Tibial nerve (tissue), 4 donors: Measurements from ENCODE around the gene TRAPPC4. TPM values are rescaled to one million over a fixed set of nuclear protein-coding genes. Genes with fewer than 3 reads are reported as not detected.

Experiments used
- DNase-seq, 2 donors: peaks; one replicate each; pipeline ENCODE4 v3.0.0-alpha.2; 2019; ENCODE audit warnings: low spot score in 2 of 2
- H3K27ac ChIP-seq, 4 donors: fragments of 200-600 bp; sonication (generic) in 3 of 4; one replicate each; pipeline ENCODE4 v1.5.1; 2017 to 2019; ENCODE audit warnings: mild to moderate bottlenecking in 1 of 4
- H3K27me3 ChIP-seq, 2 donors: fragments of 200-600 bp; sonication (generic) in 1 of 2; one replicate each; pipeline versions ENCODE4 v1.5.1 to v1.6.0; 2017 to 2019
- H3K36me3 ChIP-seq, 3 donors: fragments of 200-600 bp; sonication (generic); one replicate each; pipeline ENCODE4 v1.5.1; 2018 to 2019
- H3K4me1 ChIP-seq, 4 donors: fragments of 200-600 bp; sonication (generic) in 3 of 4; one replicate each; pipeline ENCODE4 v1.5.1; 2017 to 2019
- H3K4me3 ChIP-seq, 4 donors: fragments of 200-600 bp; sonication (generic) in 3 of 4; one replicate each; pipeline ENCODE4 v1.5.1; 2017 to 2019; ENCODE audit warnings: mild to moderate bottlenecking in 1 of 4, moderate library complexity in 1 of 4
- H3K9me3 ChIP-seq, 4 donors: fragments of 200-600 bp; sonication (generic) in 3 of 4; one replicate each; pipeline ENCODE4 v1.5.1; 2017 to 2019
- EP300 ChIP-seq, 2 donors: sonication (generic); formaldehyde crosslinking; IDR thresholded peaks; one replicate each; pipeline ENCODE4 v1.6.1; 2017; ENCODE audit warnings: antibody characterized with exemption in 2 of 2, mild to moderate bottlenecking in 1 of 2
- POLR2A ChIP-seq, 2 donors: fragments of 450-650 bp; IDR thresholded peaks; one replicate each; pipeline ENCODE4 v1.6.1; 2017; ENCODE audit warnings: antibody characterized with exemption in 2 of 2, mild to moderate bottlenecking in 2 of 2, moderate library complexity in 2 of 2
- WGBS, 2 donors: methylation state at CpG; one replicate each; pipeline ENCODE4 v1.1.5; 2018; 5-methylcytosine and 5-hydroxymethylcytosine counted together
- total RNA-seq, 4 donors: library from RNA; depleted of rRNA; stranded (reverse); fragments of >200 nt; gene quantifications; one replicate each; pipeline ENCODE4 v1.1.0, GENCODE V29; 2016
- TF ChIP-seq, protein P1 (sequence below), 5 experiments: fragments of 200-600 bp in 3 of 5; fragments of 450-650 bp in 2 of 5; sonication (generic) in 3 of 5; IDR thresholded peaks; one replicate each; pipeline ENCODE4 v1.5.1; 2016 to 2019; ENCODE audit warnings: antibody characterized with exemption in 5 of 5, mild to moderate bottlenecking in 3 of 5, moderate library complexity in 2 of 5

The TRAPPC4 gene
- total RNA-seq, 4 donors from 2014 or later: 64.7 to 92.0 (median 81.8) TPM

DNA sequence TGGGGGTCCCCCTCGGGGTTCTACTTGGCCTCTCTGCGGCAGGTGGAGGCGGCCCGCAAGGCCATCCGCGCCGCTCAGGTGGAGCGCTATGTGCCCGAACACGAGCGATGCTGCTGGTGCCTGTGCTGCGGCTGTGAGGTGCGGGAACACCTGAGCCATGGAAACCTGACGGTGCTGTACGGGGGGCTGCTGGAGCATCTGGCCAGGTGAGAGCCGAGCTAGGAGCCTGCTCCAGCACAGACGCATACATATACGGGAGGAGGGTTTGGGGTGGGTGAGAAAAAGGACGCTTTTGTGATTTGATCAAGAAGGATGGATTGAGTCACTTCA, 20.2 kb upstream of the TRAPPC4 start:
- no peaks in the 10 kb centered on the region for H3K27me3 ChIP-seq
- H3K36me3 ChIP-seq: peaks cover 0 to 43% (median 9%) of the 10 kb centered on the region in 3 donors
- WGBS, 2 donors: 1 to 2% methylated on average over 15 to 19 of the region's 19 CpGs
- no peak for TF ChIP-seq POLR2A (IDR thresholded peaks at IDR 0.05)
- TF ChIP-seq EP300 (IDR thresholded peaks at IDR 0.05): no peak
- TF ChIP-seq, protein P1, sequence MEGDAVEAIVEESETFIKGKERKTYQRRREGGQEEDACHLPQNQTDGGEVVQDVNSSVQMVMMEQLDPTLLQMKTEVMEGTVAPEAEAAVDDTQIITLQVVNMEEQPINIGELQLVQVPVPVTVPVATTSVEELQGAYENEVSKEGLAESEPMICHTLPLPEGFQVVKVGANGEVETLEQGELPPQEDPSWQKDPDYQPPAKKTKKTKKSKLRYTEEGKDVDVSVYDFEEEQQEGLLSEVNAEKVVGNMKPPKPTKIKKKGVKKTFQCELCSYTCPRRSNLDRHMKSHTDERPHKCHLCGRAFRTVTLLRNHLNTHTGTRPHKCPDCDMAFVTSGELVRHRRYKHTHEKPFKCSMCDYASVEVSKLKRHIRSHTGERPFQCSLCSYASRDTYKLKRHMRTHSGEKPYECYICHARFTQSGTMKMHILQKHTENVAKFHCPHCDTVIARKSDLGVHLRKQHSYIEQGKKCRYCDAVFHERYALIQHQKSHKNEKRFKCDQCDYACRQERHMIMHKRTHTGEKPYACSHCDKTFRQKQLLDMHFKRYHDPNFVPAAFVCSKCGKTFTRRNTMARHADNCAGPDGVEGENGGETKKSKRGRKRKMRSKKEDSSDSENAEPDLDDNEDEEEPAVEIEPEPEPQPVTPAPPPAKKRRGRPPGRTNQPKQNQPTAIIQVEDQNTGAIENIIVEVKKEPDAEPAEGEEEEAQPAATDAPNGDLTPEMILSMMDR (IDR thresholded peaks at IDR 0.05): no peak
- no peak for DNase-seq
- H3K4me3 ChIP-seq: peak overlapping the region; percentile 83 to 96 (median 92)
- no peaks in the 10 kb centered on the region for H3K9me3 ChIP-seq
- peak overlapping the region; percentile 76 to 92 (median 84) for H3K27ac ChIP-seq
- peaks cover 0 to 34% (median 20%) of the 10 kb centered on the region in 4 donors for H3K4me1 ChIP-seq

DNA sequence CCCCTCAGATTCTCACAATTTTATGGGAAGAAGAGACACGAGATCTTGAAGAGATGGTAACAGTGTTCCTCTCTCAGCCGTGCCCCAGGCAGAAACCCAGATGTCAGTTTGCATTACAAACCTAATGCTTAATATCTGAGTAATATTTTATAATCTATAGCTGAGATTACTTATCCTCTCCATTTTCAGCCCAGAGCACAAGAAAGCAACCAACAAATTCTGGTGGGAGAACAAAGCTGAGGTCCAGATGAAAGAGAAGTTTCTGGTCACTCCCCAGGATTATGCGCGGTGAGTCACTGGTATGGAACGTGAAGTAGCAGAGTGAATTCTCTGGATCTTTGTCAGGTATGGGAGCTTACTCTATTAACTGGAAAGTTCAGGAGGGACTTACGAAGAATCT, 19.7 kb upstream of the TRAPPC4 start:
- TF ChIP-seq EP300 (IDR thresholded peaks at IDR 0.05) (no peak), POLR2A (IDR thresholded peaks at IDR 0.05) (no peak)
- TF ChIP-seq, protein P1 (IDR thresholded peaks at IDR 0.05): no peak
- Histone ChIP-seq H3K4me1 (peaks cover 0 to 34% (median 20%) of the 10 kb centered on the region in 4 donors), H3K9me3 (no peaks in the 10 kb centered on the region), H3K27ac (peak overlapping the region in 3 of 4 donors; percentile 80 to 92 (median 89)), H3K27me3 (no peaks in the 10 kb centered on the region), H3K4me3 (peak overlapping the region; percentile 83 to 96 (median 92)), H3K36me3 (peaks cover 0 to 48% (median 9%) of the 10 kb centered on the region in 3 donors)
- 48 to 53% methylated on average over 6 of the region's 6 CpGs for WGBS, 2 donors
- DNase-seq: no peak

DNA sequence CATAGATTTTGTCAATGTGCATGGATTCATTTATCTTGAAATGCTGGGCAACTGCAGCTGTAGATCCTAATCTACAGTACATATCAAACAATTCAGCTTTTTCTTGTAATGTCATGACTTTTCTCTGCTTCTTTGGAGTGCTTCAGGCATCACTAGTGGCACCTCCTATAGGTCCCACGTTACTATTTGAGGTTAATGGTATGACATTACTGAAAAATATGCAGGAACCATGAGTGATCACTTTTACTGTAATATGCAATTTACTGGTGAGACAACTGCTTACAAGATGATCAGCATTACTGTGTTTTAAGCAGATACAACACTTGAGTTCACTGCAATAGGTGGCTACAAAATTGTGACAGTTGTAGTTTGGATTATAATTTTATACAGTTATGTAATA, 17.7 kb upstream of the TRAPPC4 start:
- Histone ChIP-seq H3K27me3 (no peaks in the 10 kb centered on the region), H3K27ac (no peak overlapping the region), H3K4me3 (no peak overlapping the region), H3K9me3 (no peaks in the 10 kb centered on the region), H3K4me1 (peaks cover 0 to 34% (median 20%) of the 10 kb centered on the region in 4 donors), H3K36me3 (peaks cover 0 to 67% (median 9%) of the 10 kb centered on the region in 3 donors)
- no peak for TF ChIP-seq POLR2A (IDR thresholded peaks at IDR 0.05)
- TF ChIP-seq, protein P1 (IDR thresholded peaks at IDR 0.05): no peak
- no peak for TF ChIP-seq EP300 (IDR thresholded peaks at IDR 0.05)
- WGBS, 2 donors: 38 to 43% methylated on average over 1 of the region's 1 CpG
- no peak for DNase-seq

DNA sequence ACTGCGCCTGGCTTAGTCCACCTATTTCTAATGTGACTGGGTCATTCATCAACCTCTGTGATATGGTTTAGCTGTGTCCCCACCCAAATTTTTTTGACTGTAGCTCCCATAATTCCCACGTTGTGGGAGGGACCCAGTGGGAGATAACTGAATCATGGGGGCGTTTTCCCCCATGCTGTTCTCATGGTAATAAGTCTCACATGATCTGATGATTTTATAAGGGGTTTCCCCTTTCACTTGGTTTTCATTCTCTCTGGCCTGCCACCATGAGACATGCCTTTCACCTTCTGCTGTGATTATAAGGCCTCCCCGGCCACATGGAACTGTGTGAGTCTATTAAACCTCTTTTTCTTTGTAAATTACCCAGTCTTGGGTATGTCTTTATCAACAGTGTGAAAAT, 11.9 kb upstream of the TRAPPC4 start:
- DNase-seq: no peak
- no peak overlapping the region for H3K27ac ChIP-seq
- H3K4me3 ChIP-seq: no peak overlapping the region
- TF ChIP-seq POLR2A (IDR thresholded peaks at IDR 0.05) (no peak), EP300 (IDR thresholded peaks at IDR 0.05) (no peak)
- TF ChIP-seq, protein P1 (IDR thresholded peaks at IDR 0.05): no peak
- H3K27me3 ChIP-seq: no peaks in the 10 kb centered on the region
- H3K4me1 ChIP-seq: no peaks in the 10 kb centered on the region
- no peaks in the 10 kb centered on the region for H3K9me3 ChIP-seq
- peaks cover 0 to 92% (median 18%) of the 10 kb centered on the region in 3 donors for H3K36me3 ChIP-seq
- WGBS, 2 donors: 83 to 86% methylated on average over 4 of the region's 4 CpGs

DNA sequence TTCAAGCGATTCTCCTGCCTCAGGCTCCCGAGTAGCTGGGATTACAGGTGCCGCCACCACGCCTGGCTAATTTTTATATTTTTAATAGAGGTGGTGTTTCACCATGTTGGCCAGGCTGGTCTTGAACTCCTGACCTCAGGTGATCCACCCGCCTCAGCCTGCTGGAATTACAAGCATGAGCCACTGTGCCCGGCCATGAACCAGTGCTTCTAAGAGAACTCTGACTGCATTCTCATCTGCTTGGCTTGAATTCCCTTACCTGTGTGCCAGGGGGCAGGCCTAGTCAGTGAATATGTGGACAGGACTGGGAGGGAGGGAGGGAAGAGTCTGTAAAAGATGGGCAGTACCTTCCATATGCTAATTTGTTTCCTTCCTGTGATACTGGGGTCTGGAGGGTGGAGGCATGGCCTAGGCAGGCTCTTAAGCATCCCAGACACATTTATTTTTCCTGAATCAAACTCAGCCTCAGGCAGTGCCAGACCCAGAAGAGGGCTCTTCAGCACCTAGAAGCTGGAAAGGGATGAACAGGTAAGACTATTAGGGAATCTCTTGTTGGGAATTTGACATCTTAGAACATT, 7.0 kb upstream of the TRAPPC4 start:
- TF ChIP-seq, protein P1 (IDR thresholded peaks at IDR 0.05): no peak
- no peak for TF ChIP-seq EP300 (IDR thresholded peaks at IDR 0.05)
- no peak for TF ChIP-seq POLR2A (IDR thresholded peaks at IDR 0.05)
- no peak for DNase-seq
- H3K9me3 ChIP-seq: no peaks in the 10 kb centered on the region
- no peaks in the 10 kb centered on the region for H3K27me3 ChIP-seq
- H3K4me1 ChIP-seq: peaks cover 0 to 18% (median 6%) of the 10 kb centered on the region in 4 donors
- H3K27ac ChIP-seq: no peak overlapping the region
- H3K4me3 ChIP-seq: no peak overlapping the region
- 84 to 85% methylated on average over 6 of the region's 6 CpGs for whole genome bisulfite sequencing, 2 donors
- H3K36me3 ChIP-seq: peaks cover 5 to 95% (median 46%) of the 10 kb centered on the region in 3 donors
